ENCODE measurements around the gene RNF214.
"Not testable (repeated sequence)": the region's sequence is repeated elsewhere in the genome, so short reads cannot be mapped to it uniquely, and the experiment has no call there.

RNF214 gene

DNA sequence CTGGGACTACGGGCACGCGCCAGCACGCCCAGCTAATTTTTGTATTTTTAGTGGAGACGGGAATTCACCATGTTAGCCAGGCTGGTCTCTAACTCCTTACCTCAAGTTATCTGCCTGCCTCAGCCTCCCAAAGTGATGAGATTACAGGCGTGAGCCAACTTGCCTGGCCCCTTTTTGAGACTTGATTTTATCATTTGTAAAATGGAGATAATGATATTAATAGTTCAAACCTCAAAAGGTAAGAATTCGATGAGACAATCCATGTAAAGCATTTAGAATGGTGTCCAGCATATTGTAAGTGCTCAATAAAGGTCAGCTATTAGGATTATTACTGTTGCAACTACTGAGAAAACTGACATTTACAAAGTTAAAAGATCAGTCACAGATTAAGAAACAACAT lies 86.3 kb downstream of the RNF214 start:
- no peak for DNase-seq

DNA sequence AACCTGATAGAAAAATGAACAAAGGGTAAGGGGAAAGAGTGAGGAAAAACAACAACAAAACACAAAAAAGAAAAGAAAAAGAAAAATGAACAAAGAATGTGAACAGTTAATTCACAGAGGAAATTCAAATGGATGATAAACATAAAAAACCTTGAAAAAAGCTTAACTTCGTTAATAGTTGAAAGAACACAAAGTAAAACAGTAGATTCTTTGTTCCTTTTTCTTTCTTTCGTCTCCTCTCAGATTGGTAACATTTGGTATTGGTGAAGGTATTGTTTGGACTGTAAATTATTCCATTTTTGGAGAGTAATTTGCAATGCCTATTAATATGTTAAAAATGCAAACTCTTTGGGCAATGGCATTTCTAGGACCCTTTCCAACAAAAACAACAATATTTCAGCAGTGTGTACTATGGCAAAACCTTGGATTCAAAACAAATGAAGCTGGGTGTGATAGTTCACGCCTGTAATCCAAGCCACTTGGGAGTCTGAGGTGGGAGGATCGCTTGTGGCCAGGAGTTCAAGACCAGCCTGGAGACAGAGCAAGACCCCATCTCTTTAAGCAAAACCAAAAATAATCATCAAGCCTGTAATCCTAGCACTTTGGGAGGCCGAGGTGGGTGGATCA lies 86.9 kb downstream of the RNF214 start:
- no peak for DNase-seq

DNA sequence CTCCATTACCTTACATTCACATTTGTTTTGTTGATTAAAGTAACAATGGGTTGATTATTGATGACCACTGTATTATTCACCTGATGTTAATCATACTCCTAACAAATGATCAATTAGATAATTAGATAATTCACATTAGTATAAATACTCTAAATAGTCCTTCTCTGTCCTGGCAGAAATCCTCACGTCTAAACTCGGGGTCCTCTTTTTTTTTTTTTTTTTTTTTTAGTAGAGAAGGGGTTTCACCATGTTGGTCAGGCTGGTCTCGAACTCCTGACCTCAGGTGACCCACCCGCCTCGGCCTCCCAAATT lies 94.7 kb downstream of the RNF214 start:
- DNase-seq, result not testable (repeated sequence)

DNA sequence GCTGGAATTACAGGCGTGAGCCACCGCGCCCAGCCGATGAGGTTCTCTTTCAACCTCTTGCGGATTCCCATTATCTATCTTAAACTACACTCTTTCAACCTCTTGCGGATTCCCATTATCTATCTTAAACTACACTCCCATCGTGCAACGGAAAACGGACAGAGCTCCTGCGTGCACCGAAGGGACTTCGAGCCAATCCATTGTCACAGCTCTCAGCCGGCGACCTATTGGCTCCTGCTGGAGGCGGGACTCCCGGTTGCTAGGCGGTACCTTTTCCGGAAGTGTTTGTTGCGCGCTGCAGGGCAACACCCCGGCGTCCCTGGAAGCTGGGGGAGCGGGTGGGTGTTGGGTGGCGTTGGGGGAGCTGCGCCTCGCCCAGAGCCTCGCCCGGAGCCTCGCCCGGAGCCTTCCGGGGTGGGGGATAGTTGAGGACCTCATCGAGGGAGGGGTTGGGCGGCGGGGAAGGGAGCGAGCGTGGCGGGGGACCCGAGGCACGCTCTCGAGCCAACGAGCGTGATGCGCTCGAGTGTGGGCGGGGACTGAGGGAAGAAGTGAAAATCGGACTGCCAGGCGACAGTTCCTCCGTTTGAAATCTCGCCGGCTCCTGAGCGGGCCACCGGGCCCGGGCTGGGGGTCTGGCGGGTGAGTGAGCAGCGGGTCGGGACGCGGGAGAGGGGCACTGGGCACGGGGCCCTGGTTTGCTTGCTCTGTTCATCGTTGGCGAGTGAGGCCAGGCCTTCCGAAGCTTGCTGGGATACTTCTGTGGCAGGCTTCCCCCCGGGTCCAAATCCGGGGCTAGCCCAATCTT lies 95.3 kb downstream of the RNF214 start, which contains the start of gene CEP164:
Gene CEP164 (plus strand): TSS at position 288 of the 808 bp plus-strand sequence. CDS start 10,733 bp downstream, outside the sequence.
- DNase-seq, result peak; percentile 92 to 94

DNA sequence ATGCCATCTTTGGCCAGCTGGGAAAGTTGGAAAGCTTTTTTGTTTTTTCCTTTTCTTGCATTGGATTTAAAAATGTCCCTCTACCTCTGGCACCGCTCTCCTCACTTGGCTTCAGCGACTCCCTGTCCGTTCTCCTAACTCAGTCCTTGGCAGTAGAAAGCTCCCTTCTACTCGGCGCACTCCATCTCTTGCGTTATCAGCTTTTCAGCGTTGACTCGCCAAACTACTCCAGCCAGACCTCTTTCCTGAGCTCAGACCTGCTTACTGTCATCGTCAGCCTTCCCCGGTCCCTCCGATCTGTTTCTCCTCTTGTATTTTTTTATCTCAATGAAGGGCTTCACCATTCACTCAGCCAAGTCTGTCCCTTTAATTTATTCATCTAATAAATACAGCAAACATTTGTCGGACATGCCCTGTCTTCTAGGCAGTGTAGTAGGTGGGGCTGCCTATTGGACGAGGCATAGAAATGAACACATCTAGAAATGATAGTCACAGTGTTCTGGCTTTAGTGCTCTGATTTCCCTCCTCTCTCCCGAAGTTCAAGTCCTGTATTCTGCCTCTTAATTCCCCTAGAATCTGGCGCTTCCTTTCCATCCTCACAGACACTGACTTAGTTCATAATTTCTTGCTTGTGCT lies 96.0 kb downstream of the RNF214 start:
- DNase-seq, result peak in 1 of 2 donors; percentile 44

DNA sequence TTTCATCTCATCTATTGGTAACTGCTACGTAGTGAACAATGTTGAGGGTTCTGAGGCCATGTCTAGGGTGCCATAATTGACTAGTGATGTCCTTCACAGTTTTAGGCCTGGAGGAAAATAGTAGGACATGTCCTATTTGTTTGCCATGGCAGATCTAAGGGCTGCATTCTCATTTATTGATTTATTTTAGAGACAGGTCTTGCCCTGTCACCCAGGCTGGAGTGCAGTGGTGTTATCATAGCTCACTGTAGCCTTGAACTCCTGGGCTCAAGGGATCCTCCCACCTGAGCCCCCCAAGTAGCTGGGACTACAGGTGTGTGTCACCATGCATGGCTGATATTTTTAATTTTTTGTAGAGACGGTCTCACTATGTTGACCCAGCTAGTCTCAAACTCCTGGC lies 100.4 kb downstream of the RNF214 start:
- DNase-seq, result no peak

DNA sequence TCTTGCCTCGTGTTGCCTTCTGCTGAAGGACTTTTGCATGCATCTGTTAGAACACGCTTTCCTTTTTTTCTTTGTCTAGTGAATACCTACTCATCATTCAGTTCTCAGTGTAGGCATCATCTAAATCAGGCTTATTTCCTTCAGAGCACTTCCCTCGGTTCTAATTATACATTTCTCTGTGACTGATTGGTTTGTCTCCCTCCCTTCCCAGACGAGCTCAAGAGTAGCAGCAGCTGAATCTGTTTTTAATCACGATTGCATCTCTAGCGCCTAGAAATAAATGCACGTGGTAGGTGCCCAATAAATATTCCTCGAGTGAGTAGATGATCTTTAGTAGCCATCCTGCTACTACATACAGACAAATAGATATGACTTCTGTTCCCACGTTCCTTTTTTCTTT lies 101.4 kb downstream of the RNF214 start:
- peak in 1 of 2 donors; percentile 13 for DNase-seq

DNA sequence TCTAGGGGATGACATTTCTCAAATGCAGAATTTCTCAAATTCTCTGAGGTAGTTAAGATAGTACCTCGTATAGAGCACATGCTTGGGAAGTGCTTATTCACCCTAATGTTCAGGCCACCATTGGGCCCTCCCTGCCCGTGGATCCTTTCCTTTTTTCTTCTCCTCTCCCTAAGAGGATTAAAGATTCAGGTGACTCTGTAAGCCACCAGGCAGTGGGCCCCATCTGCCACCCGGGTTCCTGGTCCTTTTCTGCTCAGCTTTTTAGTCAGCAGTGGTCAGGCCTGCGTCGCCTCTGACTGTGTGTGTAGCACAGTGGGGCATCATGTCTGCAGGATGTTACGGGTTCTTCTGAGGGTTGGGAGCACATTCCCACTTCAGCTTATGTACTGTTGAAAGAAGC lies 102.4 kb downstream of the RNF214 start:
- no peak for DNase-seq

GRCh38 chr11:117335399-117335798 lies 102.9 kb downstream of the RNF214 start:
- no peak for DNase-seq

All from hippocampal formation (tissue), 2 donors.